Measurements from ENCODE around the gene ALS2. TPM values are rescaled to one million over a fixed set of nuclear protein-coding genes. Genes with fewer than 3 reads are reported as not detected.
A peak's percentile ranks its signal among the peaks of the same experiment; 100 is the strongest.

Gene ALS2
- total RNA-seq, 1 donor from 2014 or later = 28.4 TPM

DNA sequence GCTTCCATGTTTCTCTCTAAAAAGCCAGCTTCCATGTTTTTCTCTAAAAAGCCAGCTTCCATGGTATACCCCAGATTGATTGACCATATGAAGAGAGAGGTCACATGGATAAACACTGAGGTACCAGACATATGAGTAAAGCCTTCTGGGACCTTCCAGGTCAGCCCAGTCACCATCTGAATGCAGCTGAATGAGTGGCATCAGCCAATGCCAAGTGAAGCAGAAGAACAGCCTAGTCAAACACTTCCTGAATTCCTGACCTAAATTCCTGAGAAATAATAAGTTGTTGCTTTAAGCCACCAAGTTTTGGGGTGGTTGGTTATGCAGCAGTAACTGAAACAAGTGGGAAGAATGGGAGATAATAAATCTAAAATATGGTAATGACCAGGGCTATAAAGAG is 5.7 kb upstream of the ALS2 start:
- H3K9me3 Mint-ChIP-seq (ENCODE audit: low read depth) = no peaks in the 10 kb centered on the region
- H3K36me3 Mint-ChIP-seq (ENCODE audit: low read depth) = no peaks in the 10 kb centered on the region
- H3K27ac Mint-ChIP-seq (ENCODE audit: unreplicated experiment) = peak overlapping the region; percentile 67
- peaks cover 17% of the 10 kb centered on the region for H3K4me1 Mint-ChIP-seq (ENCODE audit: low read depth)
- no peak for DNase-seq (ENCODE audit: low spot score)
- peaks cover 4% of the 10 kb centered on the region for H3K27me3 Mint-ChIP-seq (ENCODE audit: low read depth)
- H3K4me3 Mint-ChIP-seq (ENCODE audit: unreplicated experiment) = no peak overlapping the region
- TF ChIP-seq, protein P1, sequence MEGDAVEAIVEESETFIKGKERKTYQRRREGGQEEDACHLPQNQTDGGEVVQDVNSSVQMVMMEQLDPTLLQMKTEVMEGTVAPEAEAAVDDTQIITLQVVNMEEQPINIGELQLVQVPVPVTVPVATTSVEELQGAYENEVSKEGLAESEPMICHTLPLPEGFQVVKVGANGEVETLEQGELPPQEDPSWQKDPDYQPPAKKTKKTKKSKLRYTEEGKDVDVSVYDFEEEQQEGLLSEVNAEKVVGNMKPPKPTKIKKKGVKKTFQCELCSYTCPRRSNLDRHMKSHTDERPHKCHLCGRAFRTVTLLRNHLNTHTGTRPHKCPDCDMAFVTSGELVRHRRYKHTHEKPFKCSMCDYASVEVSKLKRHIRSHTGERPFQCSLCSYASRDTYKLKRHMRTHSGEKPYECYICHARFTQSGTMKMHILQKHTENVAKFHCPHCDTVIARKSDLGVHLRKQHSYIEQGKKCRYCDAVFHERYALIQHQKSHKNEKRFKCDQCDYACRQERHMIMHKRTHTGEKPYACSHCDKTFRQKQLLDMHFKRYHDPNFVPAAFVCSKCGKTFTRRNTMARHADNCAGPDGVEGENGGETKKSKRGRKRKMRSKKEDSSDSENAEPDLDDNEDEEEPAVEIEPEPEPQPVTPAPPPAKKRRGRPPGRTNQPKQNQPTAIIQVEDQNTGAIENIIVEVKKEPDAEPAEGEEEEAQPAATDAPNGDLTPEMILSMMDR (IDR thresholded peaks at IDR 0.05) = no peak

DNA sequence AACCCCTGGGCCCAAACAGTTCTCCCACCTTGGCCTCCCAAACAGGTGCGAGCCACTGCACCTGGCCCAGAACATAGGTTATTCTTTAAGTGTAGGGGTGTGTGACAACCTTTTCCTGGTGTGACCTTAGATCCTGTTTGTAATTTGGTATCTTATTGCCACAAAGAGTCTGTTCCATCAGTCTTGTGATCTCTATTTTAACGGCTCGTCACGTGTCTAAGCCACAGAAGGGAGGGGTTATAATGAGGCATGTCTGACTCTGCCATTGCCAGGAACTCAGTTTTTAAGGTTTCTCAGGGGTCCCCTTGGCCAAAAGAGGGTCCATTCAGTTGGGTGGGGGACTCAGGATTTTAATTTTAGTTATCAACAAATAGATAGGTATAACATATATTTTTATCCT is 4.4 kb upstream of the ALS2 start:
- Mint-ChIP-seq H3K4me3 (ENCODE audit: unreplicated experiment) (no peak overlapping the region), H3K9me3 (ENCODE audit: low read depth) (no peaks in the 10 kb centered on the region), H3K4me1 (ENCODE audit: low read depth) (peaks cover 19% of the 10 kb centered on the region), H3K36me3 (ENCODE audit: low read depth) (no peaks in the 10 kb centered on the region), H3K27me3 (ENCODE audit: low read depth) (peaks cover 4% of the 10 kb centered on the region), H3K27ac (ENCODE audit: unreplicated experiment) (no peak overlapping the region)
- DNase-seq (ENCODE audit: low spot score) = no peak
- TF ChIP-seq, protein P1 (IDR thresholded peaks at IDR 0.05) = no peak

DNA sequence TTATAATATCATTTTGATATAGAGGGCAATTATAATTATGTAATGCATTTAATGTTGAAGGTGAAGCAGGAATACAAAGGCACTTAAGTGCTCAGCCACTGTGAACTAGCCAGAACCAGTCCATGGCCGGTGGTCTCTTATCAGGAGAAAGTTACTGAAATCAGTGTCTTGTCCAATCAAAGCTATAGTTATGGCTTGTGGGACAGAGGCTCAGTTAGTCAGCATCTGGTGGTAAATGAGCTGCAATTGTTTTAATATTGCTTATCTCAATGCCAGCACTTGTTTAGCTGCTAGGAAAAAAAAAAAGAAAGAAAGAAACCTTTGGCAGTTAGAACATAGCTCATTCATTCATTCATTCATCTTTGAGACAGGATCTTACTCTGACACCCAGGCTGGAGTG is 3.8 kb upstream of the ALS2 start:
- no peak overlapping the region for H3K27ac Mint-ChIP-seq (ENCODE audit: unreplicated experiment)
- H3K36me3 Mint-ChIP-seq (ENCODE audit: low read depth) = no peaks in the 10 kb centered on the region
- TF ChIP-seq, protein P1 (IDR thresholded peaks at IDR 0.05) = no peak
- DNase-seq (ENCODE audit: low spot score) = no peak
- H3K4me3 Mint-ChIP-seq (ENCODE audit: unreplicated experiment) = no peak overlapping the region
- H3K27me3 Mint-ChIP-seq (ENCODE audit: low read depth) = peaks cover 4% of the 10 kb centered on the region
- H3K9me3 Mint-ChIP-seq (ENCODE audit: low read depth) = no peaks in the 10 kb centered on the region
- peaks cover 25% of the 10 kb centered on the region for H3K4me1 Mint-ChIP-seq (ENCODE audit: low read depth)

DNA sequence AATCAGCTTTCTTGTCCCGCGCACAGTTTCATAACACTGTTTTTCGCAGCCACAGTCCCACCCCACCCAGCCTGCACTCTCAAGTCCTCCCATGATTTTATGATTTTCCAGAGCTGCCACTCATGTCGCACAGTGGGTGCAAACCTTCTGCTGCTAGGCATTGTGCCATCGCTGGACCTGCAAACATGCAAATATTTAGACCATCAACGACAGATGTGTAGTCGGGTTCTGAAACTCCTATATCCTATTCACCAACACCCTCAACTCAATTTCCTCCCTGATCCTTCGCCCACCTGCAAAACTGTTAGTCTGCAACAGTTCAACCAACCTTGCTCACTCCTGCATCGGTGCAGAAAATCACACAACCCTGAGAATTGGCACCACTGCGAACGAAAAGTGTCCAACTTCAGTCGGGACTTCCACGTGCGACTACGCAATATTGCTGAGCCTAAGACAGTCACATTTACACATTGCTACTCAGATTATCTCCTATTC is 871 bp upstream of the ALS2 start:
- TF ChIP-seq, protein P1 (IDR thresholded peaks at IDR 0.05) = no peak
- H3K36me3 Mint-ChIP-seq (ENCODE audit: low read depth) = no peaks in the 10 kb centered on the region
- H3K4me1 Mint-ChIP-seq (ENCODE audit: low read depth) = peaks cover 48% of the 10 kb centered on the region
- H3K27ac Mint-ChIP-seq (ENCODE audit: unreplicated experiment) = peak overlapping the region; percentile 95
- no peaks in the 10 kb centered on the region for H3K9me3 Mint-ChIP-seq (ENCODE audit: low read depth)
- DNase-seq (ENCODE audit: low spot score) = no peak
- H3K27me3 Mint-ChIP-seq (ENCODE audit: low read depth) = peaks cover 4% of the 10 kb centered on the region
- H3K4me3 Mint-ChIP-seq (ENCODE audit: unreplicated experiment) = peak overlapping the region; percentile 94

DNA sequence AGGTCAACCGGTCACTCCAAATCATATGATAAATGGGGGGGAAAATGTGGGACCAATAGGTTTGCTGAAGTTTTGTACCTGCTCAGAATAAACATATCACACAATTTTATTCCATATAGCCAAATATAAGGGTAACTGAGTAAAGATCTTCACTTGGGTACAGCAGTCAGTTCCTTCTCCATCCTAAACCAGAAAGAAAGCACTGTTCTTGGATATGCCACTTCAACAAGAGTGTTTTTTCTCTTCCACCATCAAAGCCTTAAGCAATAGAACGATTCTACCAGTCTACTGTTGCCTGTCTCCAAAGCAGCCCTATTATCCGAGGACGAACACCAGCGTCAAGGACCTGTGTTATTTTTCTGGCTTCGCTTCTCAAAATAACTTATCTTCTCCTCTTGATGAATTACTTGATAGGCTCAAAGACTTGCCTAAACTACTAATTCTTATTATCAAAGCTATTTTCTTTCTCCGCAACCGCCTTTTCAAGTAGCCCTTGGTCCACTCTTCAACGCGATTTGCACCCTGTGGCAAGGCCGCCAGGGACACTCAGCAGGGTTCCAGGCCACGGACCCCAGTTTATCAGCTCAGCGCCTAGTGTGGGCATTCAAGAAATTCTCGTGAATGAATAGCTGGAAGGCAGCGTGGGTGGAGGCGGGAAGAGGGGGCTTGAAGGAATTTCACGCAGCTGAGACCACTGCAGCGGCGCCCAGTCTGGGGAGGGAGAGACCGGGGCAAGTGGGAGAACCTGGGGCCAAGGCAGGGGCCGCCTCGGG is 646 bp downstream of the ALS2 start:
- Mint-ChIP-seq H3K27me3 (ENCODE audit: low read depth) (peaks cover 4% of the 10 kb centered on the region), H3K4me1 (ENCODE audit: low read depth) (peaks cover 51% of the 10 kb centered on the region), H3K36me3 (ENCODE audit: low read depth) (no peaks in the 10 kb centered on the region), H3K27ac (ENCODE audit: unreplicated experiment) (peak overlapping the region; percentile 95), H3K4me3 (ENCODE audit: unreplicated experiment) (peak overlapping the region; percentile 94), H3K9me3 (ENCODE audit: low read depth) (no peaks in the 10 kb centered on the region)
- no peak for DNase-seq (ENCODE audit: low spot score)
- TF ChIP-seq, protein P1 (IDR thresholded peaks at IDR 0.05) = peak; percentile 28
